A549 (cell line): ENCODE measurements around the gene HLA-DQB2. TPM values are rescaled to one million over a fixed set of nuclear protein-coding genes. Genes with fewer than 3 reads are reported as not detected.

ENCODE experiments used
- ATAC-seq, 2 experiments: fragments of 200-7000 bp in 1 of 2; fragments of >200 bp in 1 of 2; cut with Nextera tagmentation in 1 of 2; cut with Tn5 transposase in 1 of 2; 3 replicates each; pipeline versions ENCODE4 v1.8.0 to v1.9.1; 2018 to 2020; ENCODE audit warnings: mild to moderate bottlenecking in 1 of 2, moderate library complexity in 1 of 2
- CTCF ChIA-PET: fragments of 300-600 bp; sonication (Branson Sonifier 250); formaldehyde crosslinking; extraction: SDS; loops from one replicate; lab custom pipeline; 2021; ENCODE audit warnings: antibody characterized with exemption, inconsistent platforms; lab: Yijun Ruan, JAX
- POLR2A ChIA-PET: fragments of 350-600 bp; formaldehyde crosslinking; extraction: SDS; loops from one replicate; lab custom pipeline; 2021; ENCODE audit warnings: antibody characterized with exemption, inconsistent platforms; lab: Yijun Ruan, JAX
- DNase-seq, 2 experiments: peaks; one replicate each; pipeline versions ENCODE4 v3.0.0 to v3.0.0-alpha.2; 2011 to 2016; ENCODE audit warnings: low read depth in 1 of 2, low spot score in 1 of 2
- FAIRE-seq: peaks from 2 replicates; lab custom pipeline; 2011; peaks lifted over from hg19 to GRCh38; lab: Jason Lieb, UNC
- H3K27ac ChIP-seq, 2 experiments: fragments of >200 bp; sonication (Bioruptor Twin); formaldehyde crosslinking; 3 replicates each; pipeline ENCODE4 v1.5.1; 2016 to 2017
- H3K4me1 ChIP-seq: fragments of >200 bp; sonication (Bioruptor Twin); formaldehyde crosslinking; 3 replicates; pipeline ENCODE4 v1.6.1; 2016
- H3K4me2 ChIP-seq: fragments of >200 bp; sonication (Bioruptor Twin); formaldehyde crosslinking; 3 replicates; pipeline ENCODE4 v1.6.1; 2016
- H3K4me3 ChIP-seq: fragments of >200 bp; sonication (Bioruptor Twin); formaldehyde crosslinking; 3 replicates; pipeline ENCODE4 v1.5.1; 2016
- H3K9me3 ChIP-seq: fragments of >200 bp; sonication (Bioruptor Twin); formaldehyde crosslinking; 3 replicates; pipeline ENCODE4 v1.6.1; 2016
- ATOH8 ChIP-seq: fragments of 250-450 bp; sonication (Bioruptor Pico); IDR thresholded peaks from 2 replicates; pipeline ENCODE4 v1.5.0; 2020; ENCODE audit warnings: low read depth, mild to moderate bottlenecking, moderate library complexity
- BHLHE40 ChIP-seq: IDR thresholded peaks from 2 replicates; pipeline ENCODE4 v1.6.1; 2012; ENCODE audit warnings: low read depth, low read length, inconsistent platforms
- CHD2 ChIP-seq: fragments of 150-350 bp; IDR thresholded peaks from 2 replicates; pipeline ENCODE4 v1.6.1; 2014; ENCODE audit warnings: low read length; ENCODE audit not compliant: partially characterized antibody
- CHD4 ChIP-seq: fragments of 200-600 bp; sonication (generic); IDR thresholded peaks from 2 replicates; pipeline ENCODE4 v1.6.1; 2016; ENCODE audit warnings: antibody characterized with exemption, mild to moderate bottlenecking, borderline replicate concordance
- CTCF ChIP-seq: fragments of >200 bp; sonication (Bioruptor Twin); formaldehyde crosslinking; IDR thresholded peaks from 3 replicates; pipeline ENCODE4 v1.5.1; 2016
- EHMT2 ChIP-seq: fragments of 200-600 bp; sonication (generic); IDR thresholded peaks from 2 replicates; pipeline ENCODE4 v1.6.1; 2016; ENCODE audit warnings: antibody characterized with exemption, low read depth, mild to moderate bottlenecking, moderate library complexity
- ELK1 ChIP-seq: fragments of 150-350 bp; IDR thresholded peaks from 2 replicates; pipeline ENCODE4 v1.6.1; 2014; ENCODE audit warnings: low read depth, mild to moderate bottlenecking, low read length
- ESRRA ChIP-seq: fragments of 150-350 bp; IDR thresholded peaks from 2 replicates; pipeline ENCODE4 v1.6.1; 2014; ENCODE audit warnings: mild to moderate bottlenecking, low read length, borderline replicate concordance
- FOSB ChIP-seq: fragments of 250-450 bp; sonication (Bioruptor Pico); IDR thresholded peaks from 2 replicates; pipeline ENCODE4 v1.5.0; 2020; ENCODE audit warnings: mild to moderate bottlenecking, moderate library complexity
- FOSL2 ChIP-seq, 2 experiments: fragments of 450-650 bp in 1 of 2; fragments of >200 bp in 1 of 2; sonication (Bioruptor Twin) in 1 of 2; formaldehyde crosslinking; IDR thresholded peaks; 2 replicates each; pipeline versions ENCODE4 v1.5.0 to v1.6.1; 2016 to 2020; ENCODE audit warnings: mild to moderate bottlenecking in 1 of 2, moderate library complexity in 1 of 2
- GATA3 ChIP-seq: IDR thresholded peaks from 2 replicates; pipeline ENCODE4 v1.6.1; 2012; ENCODE audit warnings: borderline replicate concordance
- HDAC2 ChIP-seq: fragments of 200-600 bp; sonication (generic); IDR thresholded peaks from 2 replicates; pipeline ENCODE4 v1.6.1; 2016
- HEYL ChIP-seq: fragments of 250-450 bp; sonication (Bioruptor Pico); IDR thresholded peaks from 2 replicates; pipeline ENCODE4 v1.8.0; 2021; ENCODE audit warnings: mild to moderate bottlenecking, moderate library complexity
- HOXB5 ChIP-seq: fragments of 250-450 bp; sonication (Bioruptor Pico); IDR thresholded peaks from 2 replicates; pipeline ENCODE4 v1.5.0; 2020; ENCODE audit warnings: mild to moderate bottlenecking, moderate library complexity
- KDM5A ChIP-seq: fragments of 200-600 bp; sonication (generic); IDR thresholded peaks from 2 replicates; pipeline ENCODE4 v1.6.1; 2016; ENCODE audit warnings: antibody characterized with exemption, mild to moderate bottlenecking
- MAX ChIP-seq: IDR thresholded peaks from 2 replicates; pipeline ENCODE4 v1.6.1; 2012
- NFE2L2 ChIP-seq: fragments of 150-350 bp; conservative IDR thresholded peaks from 2 replicates; pipeline ENCODE4 v1.6.1; 2014; ENCODE audit warnings: low read length
- NPAS2 ChIP-seq: fragments of 250-450 bp; sonication (Bioruptor Pico); IDR thresholded peaks from 2 replicates; pipeline ENCODE4 v1.8.0; 2022; ENCODE audit warnings: mild to moderate bottlenecking, moderate library complexity, borderline replicate concordance
- RCOR1 ChIP-seq: fragments of 150-350 bp; IDR thresholded peaks from 2 replicates; pipeline ENCODE4 v1.6.1; 2014; ENCODE audit warnings: antibody characterized with exemption, low read length, low read depth
- REST ChIP-seq: fragments of 200-600 bp; sonication (generic); IDR thresholded peaks from 2 replicates; pipeline ENCODE4 v1.6.1; 2016; ENCODE audit warnings: antibody characterized with exemption, mild to moderate bottlenecking, moderate library complexity
- RFX5 ChIP-seq: fragments of 450-650 bp; IDR thresholded peaks from 2 replicates; pipeline ENCODE4 v1.7.1; 2014; ENCODE audit warnings: antibody characterized with exemption, mild to moderate bottlenecking, moderate library complexity
- RNF2 ChIP-seq: fragments of 200-600 bp; sonication (generic); IDR thresholded peaks from 2 replicates; pipeline ENCODE4 v1.6.1; 2016; ENCODE audit warnings: low read depth, mild to moderate bottlenecking, antibody characterized with exemption, moderate library complexity, borderline replicate concordance
- SMC3 ChIP-seq: fragments of >200 bp; sonication (Bioruptor Twin); formaldehyde crosslinking; IDR thresholded peaks from 3 replicates; pipeline ENCODE4 v1.6.1; 2018; ENCODE audit warnings: inconsistent platforms
- TFCP2L1 ChIP-seq: fragments of 250-450 bp; sonication (Bioruptor Pico); IDR thresholded peaks from 2 replicates; pipeline ENCODE4 v1.5.0; 2021; ENCODE audit warnings: mild to moderate bottlenecking
- TP53 ChIP-seq: fragments of 250-450 bp; sonication (Bioruptor Pico); IDR thresholded peaks from 2 replicates; pipeline ENCODE4 v1.5.0; 2021; ENCODE audit warnings: mild to moderate bottlenecking, moderate library complexity
- USF2 ChIP-seq: fragments of 450-650 bp; IDR thresholded peaks from 2 replicates; pipeline ENCODE4 v1.6.1; 2014; ENCODE audit warnings: antibody characterized with exemption
- ZSCAN20 ChIP-seq: fragments of 250-450 bp; sonication (Bioruptor Pico); IDR thresholded peaks from 2 replicates; pipeline ENCODE4 v1.8.0; 2022; ENCODE audit warnings: mild to moderate bottlenecking, moderate library complexity
- WGBS: methylation state at CpG from one replicate; pipeline ENCODE4 v1.1.6; 2017; ENCODE audit errors: missing lambda C conversion rate; 5-methylcytosine and 5-hydroxymethylcytosine counted together
- polyA plus RNA-seq, 4 experiments: library from polyadenylated mRNA; depleted of rRNA in 3 of 4; stranded (reverse); fragments of >200 nt; fragmentation: RNase III in 1 of 4; extraction: RNeasy Plus Mini Kit Qiagen cat#74134 plus additional on column Dnase treatment in 1 of 4; gene quantifications; 2 replicates in 3 of 4; 3 replicates in 1 of 4; pipeline ENCODE4 v1.2.3, GENCODE V29; 2011 to 2017

HLA-DQB2 gene
- polyA plus RNA-seq, 2 of the 4 experiments (the other 2 are of a cell fraction), result not detected

- H3K4me2 ChIP-seq, result no peak overlapping the region
- ATAC-seq, result no peak
- no peak for FAIRE-seq
- H3K27ac ChIP-seq, result no peak overlapping the region
- H3K4me3 ChIP-seq, result no peak overlapping the region
- peaks cover 6% of the 10 kb centered on the region; the same call in 1 of the 3 replicates for H3K9me3 ChIP-seq
- TF ChIP-seq NPAS2 (CRISPR knock-in tag), result no peak
- TF ChIP-seq NFE2L2, result no peak
- TF ChIP-seq RCOR1, result no peak
- no peak for TF ChIP-seq EHMT2
- no peak for TF ChIP-seq REST
- no peak for TF ChIP-seq HEYL
- no peak for TF ChIP-seq RNF2
- TF ChIP-seq SMC3, result no peak
- TF ChIP-seq ATOH8 (CRISPR knock-in tag), result no peak
- no peak for TF ChIP-seq FOSB (CRISPR knock-in tag)
- TF ChIP-seq ESRRA, result no peak
- TF ChIP-seq FOSL2 (IDR thresholded peaks at IDR 0.05), result no peak
- no peak for TF ChIP-seq FOSL2 (CRISPR knock-in tag; IDR thresholded peaks at IDR 0.05)
- no peak for TF ChIP-seq KDM5A
- no peak for TF ChIP-seq MAX
- no peak for TF ChIP-seq CTCF
- no peak for TF ChIP-seq RFX5
- no peak for TF ChIP-seq TFCP2L1 (CRISPR knock-in tag)
- no peaks in the 10 kb centered on the region for H3K4me1 ChIP-seq
- ChIA-PET CTCF (interaction anchor here (0.7 to 2.2 kb wide), 7 partner anchors 9 to 381 kb away, joined by 3 to 16 read pairs (median 6); partner anchors contain the start of gene TAP2), POLR2A (no interaction called here)
- DNase-seq, result no peak
- 41% methylated on average over 2 of the region's 2 CpGs for WGBS
Measured at GRCh38 chr6:32794510-32794909, 31.2 kb upstream of the HLA-DQB2 start.

- H3K4me3 ChIP-seq, result no peak overlapping the region
- TF ChIP-seq KDM5A, result no peak
- TF ChIP-seq HDAC2, result no peak
- TF ChIP-seq BHLHE40, result no peak
- no peak for TF ChIP-seq USF2
- TF ChIP-seq RFX5, result no peak
- TF ChIP-seq GATA3, result no peak
- TF ChIP-seq ATOH8 (CRISPR knock-in tag), result no peak
- no peak for TF ChIP-seq ELK1
- TF ChIP-seq SMC3, result no peak
- TF ChIP-seq HOXB5 (CRISPR knock-in tag), result no peak
- TF ChIP-seq MAX, result no peak
- TF ChIP-seq TP53 (CRISPR knock-in tag), result no peak
- TF ChIP-seq NPAS2 (CRISPR knock-in tag), result no peak
- no peak for TF ChIP-seq HEYL
- TF ChIP-seq CHD4, result no peak
- TF ChIP-seq CHD2, result no peak
- no peak for TF ChIP-seq ZSCAN20 (CRISPR knock-in tag)
- TF ChIP-seq, all 56 proteins: peak for 0
- ATAC-seq (no peak), DNase-seq (no peak), FAIRE-seq (no peak)
- ChIA-PET CTCF (interaction anchor here (0.9 to 2.2 kb wide), 3 partner anchors 46 to 379 kb away, joined by 4 to 16 read pairs (median 5); partner anchors contain the start of gene TAP2), POLR2A (no interaction called here)
- Histone ChIP-seq H3K9me3 (no peaks in the 10 kb centered on the region), H3K4me1 (no peaks in the 10 kb centered on the region), H3K4me2 (no peak overlapping the region), H3K27ac (no peak overlapping the region)
- 36% methylated on average over 3 of the region's 3 CpGs for WGBS
Measured at GRCh38 chr6:32792901-32793435, 29.6 kb upstream of the HLA-DQB2 start.
